Adrenal gland (tissue), 12 donors: ENCODE results near the gene SUSD1. TPM values are rescaled to one million over a fixed set of nuclear protein-coding genes. Genes with fewer than 3 reads are reported as not detected.

Source experiments
- DNase-seq, 7 donors: peaks; one replicate each; pipeline ENCODE4 v3.0.0-alpha.2; 2019 to 2020
- H3K27ac ChIP-seq, 5 donors: fragments of 200-600 bp; sonication (generic) in 4 of 5; 1 replicate in 3 of 5; 2 replicates in 2 of 5; pipeline versions ENCODE4 v1.5.1 to v1.8.0; 2016 to 2020; ENCODE audit warnings: mild to moderate bottlenecking in 1 of 5
- H3K27me3 ChIP-seq: fragments of 200-600 bp; 2 replicates; pipeline ENCODE4 v1.8.0; 2021
- H3K36me3 ChIP-seq, 2 donors: fragments of 200-600 bp; replicated peaks in 1 of 2; 1 replicate in 1 of 2; 2 replicates in 1 of 2; pipeline versions ENCODE4 v1.5.1 to v1.8.0; 2018 to 2022
- H3K4me1 ChIP-seq, 2 donors: fragments of 200-600 bp; replicated peaks in 1 of 2; 1 replicate in 1 of 2; 2 replicates in 1 of 2; pipeline versions ENCODE4 v1.5.1 to v1.8.0; 2018 to 2021
- H3K4me3 ChIP-seq, 4 donors: fragments of 200-600 bp; sonication (generic) in 3 of 4; one replicate each; pipeline ENCODE4 v1.5.1; 2016 to 2018
- H3K9me3 ChIP-seq, 3 donors: fragments of 200-600 bp; sonication (generic) in 1 of 3; replicated peaks in 1 of 3; 1 replicate in 2 of 3; 2 replicates in 1 of 3; pipeline versions ENCODE4 v1.5.1 to v1.8.0; 2016 to 2021
- CTCF ChIP-seq, 6 experiments: fragments of 450-650 bp in 4 of 6; fragments of 200-600 bp in 2 of 6; sonication (generic) in 1 of 6; IDR thresholded peaks; 1 replicate in 5 of 6; 2 replicates in 1 of 6; pipeline versions ENCODE4 v1.5.1 to v1.8.0; 2016 to 2021; ENCODE audit warnings: antibody characterized with exemption in 6 of 6, mild to moderate bottlenecking in 2 of 6, moderate library complexity in 1 of 6
- POLR2A ChIP-seq, 2 donors: fragments of 450-650 bp; IDR thresholded peaks; one replicate each; pipeline ENCODE4 v1.6.1; 2017; ENCODE audit warnings: antibody characterized with exemption in 2 of 2, mild to moderate bottlenecking in 2 of 2, moderate library complexity in 1 of 2
- WGBS, 4 donors: extraction: QIAGEN DNeasy Blood & Tissue Kit in 2 of 4; methylation state at CpG; one replicate each; pipeline versions ENCODE4 v1.1.5 to v1.1.7; 2013 to 2017; 5-methylcytosine and 5-hydroxymethylcytosine counted together
- intact Hi-C, 2 donors: fragments of 100-400 bp; cut with DNase I; formaldehyde crosslinking; loops; one replicate each; pipeline versions ENCODE4 v1.14.1 to v1.15.0; 2022 to 2023
- polyA plus RNA-seq, 3 donors: library from polyadenylated mRNA; stranded (reverse); fragments of 200-250 nt in 2 of 3; fragments of 350-450 nt in 1 of 3; fragmentation: Illumina TruSeq in 1 of 3; extraction: RNeasy Lipid Tissue Mini Kit (QIAGEN cat#74804) in 1 of 3; gene quantifications; one replicate each; pipeline ENCODE4 v1.2.3, GENCODE V29; 2013 to 2014
- total RNA-seq, 9 donors: library from RNA; depleted of rRNA in 4 of 9; stranded (reverse); fragments of >200 nt in 4 of 9; fragments of 120-200 nt in 1 of 9; fragmentation: NEBNext Ultra II Directional in 1 of 9; extraction: Animal tissue kit (Norgen Biotek cat#: 25700) in 1 of 9; gene quantifications; one replicate each; pipeline versions ENCODE4 v1.1.0 to v1.2.4, GENCODE V29; 2013 to 2023
- donor health status: healthy with polysubstance abuse.
- donor health status: Bipolar disorder and iron deficiency.
- donor health status: DM: yes; HTN: yes; CAD: no.
- donor health status: DM: no; HTN: no; CAD: no.
- donor health status: DM: no; HTN: no; CAD: no.
- donor health status: DM: yes; HTN: yes; CAD: no.

Gene SUSD1
- total and polyA plus RNA-seq, 12 donors, result 4.7 to 37.0 (median 20.8) TPM

DNA sequence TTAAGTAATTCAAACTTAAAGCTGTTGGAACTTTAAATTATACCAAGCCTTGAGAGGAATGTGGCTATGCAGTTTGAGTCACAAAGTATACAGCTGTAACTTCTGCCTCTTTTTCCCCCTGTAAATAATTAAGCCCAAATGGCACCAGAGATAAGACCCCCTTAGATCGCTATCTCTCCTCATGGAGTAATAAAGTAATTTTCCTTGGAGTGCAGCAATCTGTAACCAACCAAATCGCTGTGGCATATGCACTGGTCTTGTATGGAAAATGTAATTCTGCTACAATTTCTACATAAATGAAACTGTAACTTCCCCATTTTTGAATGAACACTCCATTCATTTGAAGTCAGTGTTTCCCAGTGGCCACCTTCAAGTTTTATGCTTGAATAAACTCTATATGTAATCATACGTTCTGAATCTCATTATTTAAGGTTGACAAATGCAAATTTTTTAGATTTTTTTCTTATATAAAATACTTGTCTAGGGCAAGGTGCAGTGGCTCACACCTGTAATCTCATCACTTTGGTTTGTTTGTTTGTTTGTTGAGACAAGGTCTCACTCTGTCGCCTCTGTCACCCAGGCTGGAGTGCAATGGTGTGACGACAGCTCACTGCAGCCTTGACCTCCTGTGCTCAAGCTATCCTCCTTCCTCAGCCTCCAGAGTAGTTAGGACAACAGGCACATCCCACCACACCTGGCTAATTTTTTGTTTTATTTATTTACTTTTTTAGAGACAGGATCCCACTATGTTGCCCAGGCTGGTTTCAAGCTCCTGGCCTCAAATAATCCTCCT is 12.3 kb downstream of the SUSD1 start:
- 77 to 83% (median 79%) methylated on average over 5 of the region's 5 CpGs for WGBS, 4 donors

GRCh38 chr9:112159781-112160180 is 15.3 kb downstream of the SUSD1 start:
- DNase-seq, result no peak
- intact Hi-C loops, result no loop called here
- no peaks in the 10 kb centered on the region for H3K9me3 ChIP-seq
- no peaks in the 10 kb centered on the region for H3K27me3 ChIP-seq
- H3K4me3 ChIP-seq, result no peak overlapping the region
- no peaks in the 10 kb centered on the region for H3K36me3 ChIP-seq
- no peak overlapping the region for H3K27ac ChIP-seq
- TF ChIP-seq POLR2A (IDR thresholded peaks at IDR 0.05) (no peak), CTCF (IDR thresholded peaks at IDR 0.05) (no peak)
- H3K4me1 ChIP-seq, result peaks cover 0 to 14% of the 10 kb centered on the region in 2 donors
- 97 to 100% (median 98%) methylated on average over 1 of the region's 1 CpG for WGBS, 4 donors

More for the DNA sequence above, 12.3 kb downstream of the SUSD1 start:
- H3K4me1 ChIP-seq, result peaks cover 0 to 17% of the 10 kb centered on the region in 2 donors
- DNase-seq, result no peak
- no peak overlapping the region for H3K27ac ChIP-seq
- TF ChIP-seq POLR2A (IDR thresholded peaks at IDR 0.05), result no peak
- TF ChIP-seq CTCF (IDR thresholded peaks at IDR 0.05), result no peak
- H3K4me3 ChIP-seq, result no peak overlapping the region
- H3K9me3 ChIP-seq, result no peaks in the 10 kb centered on the region
- H3K27me3 ChIP-seq, result no peaks in the 10 kb centered on the region
- H3K36me3 ChIP-seq, result no peaks in the 10 kb centered on the region
- intact Hi-C loops, result no loop called here

DNA sequence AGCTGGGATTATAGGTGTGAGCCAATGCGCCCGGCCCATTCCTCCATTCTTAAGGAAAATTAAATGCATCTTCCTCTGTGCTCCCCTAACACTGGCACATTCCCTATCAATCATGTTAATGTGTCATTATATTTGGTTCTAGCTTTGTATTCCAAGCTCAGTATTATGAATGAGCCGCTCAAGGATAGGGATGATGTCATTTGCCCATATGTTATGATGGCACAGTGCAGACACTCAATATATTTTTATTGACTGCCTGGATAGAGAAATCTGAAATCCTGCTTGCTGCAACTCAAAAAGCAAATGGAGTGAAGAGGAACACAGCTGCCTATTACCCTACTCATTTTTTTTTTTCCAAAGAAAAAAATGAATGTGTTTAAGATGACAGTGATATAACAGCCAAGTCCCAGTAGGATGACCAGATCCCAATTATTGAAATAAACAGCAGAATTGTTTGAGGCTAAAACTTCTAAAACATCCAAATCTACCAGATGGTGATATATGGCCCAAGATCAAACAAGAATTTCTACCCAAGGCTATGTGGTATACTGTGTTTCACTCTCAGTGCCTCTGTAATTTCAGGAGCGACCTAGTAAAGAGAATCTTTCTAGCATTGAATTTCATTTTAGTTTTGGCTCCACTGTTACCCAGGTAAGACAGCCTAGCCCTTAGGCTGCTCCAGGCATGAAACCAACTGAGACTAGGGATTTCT is 16.3 kb downstream of the SUSD1 start:
- Histone ChIP-seq H3K9me3 (no peaks in the 10 kb centered on the region), H3K27me3 (no peaks in the 10 kb centered on the region), H3K36me3 (no peaks in the 10 kb centered on the region), H3K4me1 (peaks cover 0 to 14% of the 10 kb centered on the region in 2 donors), H3K27ac (no peak overlapping the region), H3K4me3 (no peak overlapping the region)
- DNase-seq, result no peak
- 77 to 80% (median 78%) methylated on average over 4 of the region's 4 CpGs for WGBS, 4 donors
- TF ChIP-seq POLR2A (IDR thresholded peaks at IDR 0.05), result no peak
- no peak for TF ChIP-seq CTCF (IDR thresholded peaks at IDR 0.05)
- intact Hi-C loops, result no loop called here

DNA sequence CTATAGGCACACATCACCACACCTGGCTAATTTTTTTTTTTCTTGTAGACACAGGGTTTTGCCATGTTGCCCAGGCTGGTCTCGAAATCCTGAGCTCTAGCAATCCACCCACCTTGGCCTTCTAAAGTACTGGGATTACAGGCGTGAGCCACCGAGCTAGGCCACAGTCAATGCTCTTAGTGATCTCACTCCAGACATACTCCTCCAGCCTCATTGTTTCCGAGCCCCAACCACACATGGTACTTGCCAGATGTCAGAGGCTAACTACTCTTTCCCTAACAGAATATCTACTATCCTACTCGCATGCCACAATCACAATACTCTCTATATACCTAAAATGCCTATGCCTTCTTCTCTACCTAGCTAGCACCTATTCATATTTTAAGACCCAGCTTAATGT is 17.1 kb downstream of the SUSD1 start:
- TF ChIP-seq POLR2A (IDR thresholded peaks at IDR 0.05) (no peak), CTCF (IDR thresholded peaks at IDR 0.05) (no peak)
- Histone ChIP-seq H3K4me1 (peaks cover 0 to 14% of the 10 kb centered on the region in 2 donors), H3K4me3 (no peak overlapping the region), H3K9me3 (no peaks in the 10 kb centered on the region), H3K27ac (no peak overlapping the region), H3K27me3 (no peaks in the 10 kb centered on the region), H3K36me3 (no peaks in the 10 kb centered on the region)
- no peak for DNase-seq
- WGBS, 4 donors, result 95 to 97% (median 97%) methylated on average over 5 of the region's 5 CpGs
- intact Hi-C loops, result no loop called here
